HCT116 (cell line): ENCODE data around the gene MAML3. TPM values are rescaled to one million over a fixed set of nuclear protein-coding genes. Genes with fewer than 3 reads are reported as not detected.
A peak's percentile ranks its signal among the peaks of the same experiment; 100 is the strongest.

Experiments
- ATAC-seq: fragments of 200-7000 bp; cut with Tn5 transposase; 2 replicates; pipeline ENCODE4 v1.9.1; 2020; ENCODE audit warnings: mild to moderate bottlenecking, moderate library complexity
- BruUV-seq: library from RNA; stranded (reverse); fragments of 400-500 nt; replicated peaks from 2 replicates; lab custom pipeline; 2021; lab: Mats Ljungman, UMichigan
- CTCF ChIA-PET: fragments of 300-600 bp; sonication (Branson Sonifier 250); formaldehyde crosslinking; loops from one replicate; lab custom pipeline; 2021; ENCODE audit warnings: antibody characterized with exemption; lab: Charles Lee
- POLR2A ChIA-PET: fragments of 300-600, 350-600 bp; sonication (Branson Sonifier 250); formaldehyde crosslinking; loops from one replicate; lab custom pipeline; 2021; ENCODE audit warnings: antibody characterized with exemption; lab: Charles Lee
- RAD21 ChIA-PET, 2 experiments: fragments of 300-600 bp; sonication (Branson Sonifier 250); formaldehyde crosslinking; loops; one replicate each; lab custom pipeline; 2023; ENCODE audit warnings: low total read pairs in 2 of 2; ENCODE audit not compliant: uncharacterized antibody in 2 of 2, unreplicated experiment in 2 of 2, low non-redundant PET in 1 of 2; lab: Charles Lee
- DNase-seq: peaks from one replicate; pipeline ENCODE4 v3.0.0-alpha.2; 2010; ENCODE audit warnings: low read depth, low spot score
- H2AFZ ChIP-seq: fragments of 200-600 bp; shearing (Covaris generic), sonication (generic); 2 replicates; pipeline ENCODE4 v1.6.1; 2017; ENCODE audit warnings: low read depth, mixed run types, mixed read lengths, antibody characterized with exemption, low read length; ENCODE audit not compliant: poor library complexity, severe bottlenecking
- H3K27ac ChIP-seq: 2 replicates; pipeline ENCODE4 v1.5.1; 2012; ENCODE audit warnings: low read depth, low read length
- H3K27me3 ChIP-seq: fragments of 200-600 bp; sonication (generic); 2 replicates; pipeline ENCODE4 v1.6.1; 2016; ENCODE audit warnings: mixed run types, low read length, mixed read lengths; ENCODE audit not compliant: insufficient read depth
- H3K36me3 ChIP-seq, 2 experiments: fragments of 200-500 bp in 1 of 2; fragments of 200-600 bp in 1 of 2; sonication (Bioruptor generic) in 1 of 2; sonication (generic) in 1 of 2; 2 replicates each; pipeline versions ENCODE4 v1.5.1 to v1.6.1; 2014 to 2016; ENCODE audit warnings: low read length in 2 of 2, inconsistent platforms in 1 of 2, mixed read lengths in 1 of 2, mixed run types in 1 of 2; ENCODE audit not compliant: insufficient read depth in 2 of 2, control insufficient read depth in 1 of 2
- H3K4me1 ChIP-seq, 2 experiments: fragments of 200-600 bp in 1 of 2; sonication (generic) in 1 of 2; 2 replicates each; pipeline versions ENCODE4 v1.5.1 to v1.6.1; 2012 to 2017; ENCODE audit warnings: low read length in 2 of 2, inconsistent platforms in 1 of 2, mild to moderate bottlenecking in 1 of 2, mixed read lengths in 1 of 2, mixed run types in 1 of 2, moderate library complexity in 1 of 2; ENCODE audit not compliant: insufficient read depth in 2 of 2, control insufficient read depth in 1 of 2
- H3K4me2 ChIP-seq: fragments of 200-600 bp; sonication (generic); 2 replicates; pipeline ENCODE4 v1.6.1; 2017; ENCODE audit warnings: mixed run types, low read length, mixed read lengths
- H3K4me3 ChIP-seq, 2 experiments: fragments of 200-600 bp in 1 of 2; sonication (generic) in 1 of 2; replicated peaks in 1 of 2; 2 replicates each; pipeline ENCODE4 v1.5.1; 2011 to 2016; ENCODE audit warnings: low read length in 2 of 2, control low read depth in 1 of 2, low read depth in 1 of 2, mild to moderate bottlenecking in 1 of 2, mixed read lengths in 1 of 2, mixed run types in 1 of 2
- H3K79me2 ChIP-seq: fragments of 200-600 bp; sonication (generic); 2 replicates; pipeline ENCODE4 v1.6.1; 2017; ENCODE audit warnings: mild to moderate bottlenecking, mixed run types, low read length, moderate library complexity, mixed read lengths; ENCODE audit not compliant: insufficient read depth
- H3K9ac ChIP-seq: fragments of 200-600 bp; sonication (generic); 2 replicates; pipeline ENCODE4 v1.6.1; 2016; ENCODE audit warnings: low read length, mixed read lengths
- H3K9me2 ChIP-seq: fragments of 200-600 bp; sonication (generic), shearing (Covaris generic); 2 replicates; pipeline ENCODE4 v1.6.1; 2017; ENCODE audit warnings: mixed run types, mild to moderate bottlenecking, moderate library complexity; ENCODE audit not compliant: insufficient read depth
- H3K9me3 ChIP-seq, 2 experiments: fragments of 200-500 bp in 1 of 2; fragments of 200-600 bp in 1 of 2; sonication (Bioruptor generic) in 1 of 2; sonication (generic) in 1 of 2; 2 replicates each; pipeline ENCODE4 v1.6.1; 2014 to 2017; ENCODE audit warnings: low read length in 2 of 2, mixed read lengths in 2 of 2, inconsistent platforms in 1 of 2, low read depth in 1 of 2, mild to moderate bottlenecking in 1 of 2, mixed run types in 1 of 2, moderate library complexity in 1 of 2; ENCODE audit not compliant: control insufficient read depth in 1 of 2, insufficient read depth in 1 of 2
- H4K20me1 ChIP-seq: fragments of 200-600 bp; sonication (generic), shearing (Covaris generic); 2 replicates; pipeline ENCODE4 v1.6.1; 2017; ENCODE audit warnings: mixed run types, mild to moderate bottlenecking, moderate library complexity; ENCODE audit not compliant: insufficient read depth
- EGR1 ChIP-seq: IDR thresholded peaks from 2 replicates; pipeline ENCODE4 v1.6.1; 2012; ENCODE audit warnings: low read depth
- JUND ChIP-seq: IDR thresholded peaks from 2 replicates; pipeline ENCODE4 v1.6.1; 2012
- RAD21 ChIP-seq: IDR thresholded peaks from 2 replicates; pipeline ENCODE4 v1.6.1; 2012; ENCODE audit warnings: low read depth, mild to moderate bottlenecking
- SRF ChIP-seq: IDR thresholded peaks from 2 replicates; pipeline ENCODE4 v1.6.1; 2012; ENCODE audit warnings: low read depth
- YY1 ChIP-seq: IDR thresholded peaks from 2 replicates; pipeline ENCODE4 v1.6.1; 2011; ENCODE audit warnings: low read length, low read depth, moderate library complexity, mild to moderate bottlenecking; ENCODE audit not compliant: insufficient replicate concordance; ENCODE audit errors: extremely low read depth
- intact Hi-C: fragments of 100-400 bp; cut with micrococcal nuclease; formaldehyde crosslinking; loops from 2 replicates; pipeline ENCODE4 v1.10.0; 2022
- total RNA-seq: library from RNA; stranded (reverse); gene quantifications from one replicate; pipeline ENCODE4 v1.2.1, GENCODE V29; 2021; ENCODE audit not compliant: unreplicated experiment
- TF ChIP-seq, protein P1 (sequence below): IDR thresholded peaks from 2 replicates; pipeline ENCODE4 v1.6.1; 2012; ENCODE audit warnings: low read depth

The MAML3 gene
- total RNA-seq, 1 experiment from 2014 or later = 3.1 TPM

DNA sequence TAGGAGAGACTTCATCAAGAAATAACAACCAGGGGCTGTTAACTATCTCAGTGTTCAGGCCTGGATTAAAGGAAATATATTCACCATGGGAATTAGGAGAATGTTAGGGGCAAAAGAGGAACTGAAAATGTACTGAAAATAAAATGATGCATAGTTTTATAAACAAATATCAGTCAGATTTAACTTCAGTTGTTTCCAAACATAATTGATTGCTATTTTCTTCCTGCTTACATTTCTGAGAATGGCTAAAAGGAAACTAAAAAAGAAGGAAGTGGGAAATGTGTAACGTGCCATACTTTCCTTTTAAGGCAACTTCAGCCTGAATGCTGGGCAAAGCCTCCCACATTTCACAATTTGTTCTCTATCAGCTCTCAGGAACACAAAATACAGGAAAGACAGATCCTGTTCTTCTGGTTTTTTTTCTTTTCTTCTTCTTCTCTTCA is 178.1 kb downstream of the MAML3 start:
- no peak overlapping the region for H3K4me2 ChIP-seq
- intact Hi-C loops = no loop called here
- no peak overlapping the region for H2AFZ ChIP-seq
- no peaks in the 10 kb centered on the region for H3K36me3 ChIP-seq
- ATAC-seq (no peak), DNase-seq (no peak)
- no TSS peak for BruUV-seq
- H3K4me1 ChIP-seq = no peaks in the 10 kb centered on the region
- no peaks in the 10 kb centered on the region for H3K27me3 ChIP-seq
- no peaks in the 10 kb centered on the region for H3K9me3 ChIP-seq
- CTCF ChIA-PET = no interaction called here
- no peaks in the 10 kb centered on the region for H4K20me1 ChIP-seq
- POLR2A ChIA-PET = no interaction called here
- no peaks in the 10 kb centered on the region for H3K79me2 ChIP-seq
- no peak overlapping the region for H3K27ac ChIP-seq
- no peak overlapping the region for H3K4me3 ChIP-seq
- no peak for TF ChIP-seq YY1
- TF ChIP-seq SRF = peak; percentile 51; the same call in 1 of the 2 replicates
- no peak overlapping the region for H3K9ac ChIP-seq
- RAD21 ChIA-PET = no interaction called here
- H3K9me2 ChIP-seq = no peaks in the 10 kb centered on the region

- ChIA-PET POLR2A (no interaction called here), CTCF (no interaction called here), RAD21 (no interaction called here)
- no peaks in the 10 kb centered on the region for H3K79me2 ChIP-seq
- DNase-seq = no peak
- no peak for TF ChIP-seq YY1
- no peak for TF ChIP-seq RAD21
- no peak for TF ChIP-seq EGR1
- TF ChIP-seq, protein P1, sequence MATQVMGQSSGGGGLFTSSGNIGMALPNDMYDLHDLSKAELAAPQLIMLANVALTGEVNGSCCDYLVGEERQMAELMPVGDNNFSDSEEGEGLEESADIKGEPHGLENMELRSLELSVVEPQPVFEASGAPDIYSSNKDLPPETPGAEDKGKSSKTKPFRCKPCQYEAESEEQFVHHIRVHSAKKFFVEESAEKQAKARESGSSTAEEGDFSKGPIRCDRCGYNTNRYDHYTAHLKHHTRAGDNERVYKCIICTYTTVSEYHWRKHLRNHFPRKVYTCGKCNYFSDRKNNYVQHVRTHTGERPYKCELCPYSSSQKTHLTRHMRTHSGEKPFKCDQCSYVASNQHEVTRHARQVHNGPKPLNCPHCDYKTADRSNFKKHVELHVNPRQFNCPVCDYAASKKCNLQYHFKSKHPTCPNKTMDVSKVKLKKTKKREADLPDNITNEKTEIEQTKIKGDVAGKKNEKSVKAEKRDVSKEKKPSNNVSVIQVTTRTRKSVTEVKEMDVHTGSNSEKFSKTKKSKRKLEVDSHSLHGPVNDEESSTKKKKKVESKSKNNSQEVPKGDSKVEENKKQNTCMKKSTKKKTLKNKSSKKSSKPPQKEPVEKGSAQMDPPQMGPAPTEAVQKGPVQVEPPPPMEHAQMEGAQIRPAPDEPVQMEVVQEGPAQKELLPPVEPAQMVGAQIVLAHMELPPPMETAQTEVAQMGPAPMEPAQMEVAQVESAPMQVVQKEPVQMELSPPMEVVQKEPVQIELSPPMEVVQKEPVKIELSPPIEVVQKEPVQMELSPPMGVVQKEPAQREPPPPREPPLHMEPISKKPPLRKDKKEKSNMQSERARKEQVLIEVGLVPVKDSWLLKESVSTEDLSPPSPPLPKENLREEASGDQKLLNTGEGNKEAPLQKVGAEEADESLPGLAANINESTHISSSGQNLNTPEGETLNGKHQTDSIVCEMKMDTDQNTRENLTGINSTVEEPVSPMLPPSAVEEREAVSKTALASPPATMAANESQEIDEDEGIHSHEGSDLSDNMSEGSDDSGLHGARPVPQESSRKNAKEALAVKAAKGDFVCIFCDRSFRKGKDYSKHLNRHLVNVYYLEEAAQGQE = no peak
- no peak for TF ChIP-seq JUND
- H3K9ac ChIP-seq = no peak overlapping the region
- no peak for ATAC-seq
- H3K9me3 ChIP-seq = no peaks in the 10 kb centered on the region
- H3K36me3 ChIP-seq = no peaks in the 10 kb centered on the region
- H3K4me3 ChIP-seq = no peak overlapping the region
- no peak overlapping the region for H3K27ac ChIP-seq
- H3K27me3 ChIP-seq = no peaks in the 10 kb centered on the region
- H4K20me1 ChIP-seq = no peaks in the 10 kb centered on the region
- no peak overlapping the region for H2AFZ ChIP-seq
- no TSS peak for BruUV-seq
- H3K4me2 ChIP-seq = no peak overlapping the region
- no peaks in the 10 kb centered on the region for H3K9me2 ChIP-seq
- intact Hi-C loops = no loop called here
- no peaks in the 10 kb centered on the region for H3K4me1 ChIP-seq
Measured at GRCh38 chr4:139973616-139974015, 180.4 kb downstream of the MAML3 start.
